ENCODE data around the gene LSAMP. TPM values are rescaled to one million over a fixed set of nuclear protein-coding genes. Genes with fewer than 3 reads are reported as not detected.

The LSAMP gene
- total and polyA plus RNA-seq, 2 donors (not counting 3 experiments of a cell fraction or from before 2014, with no cell fraction given): not detected

- Histone ChIP-seq H3K27ac (ENCODE audit: insufficient read depth, low read depth, low read length) (no peak overlapping the region), H3K9me3 (replicated peaks; ENCODE audit: control insufficient read depth, insufficient read depth, low read length) (no peaks in the 10 kb centered on the region), H3K4me1 (ENCODE audit: control insufficient read depth, extremely low read depth, insufficient read depth, low read length) (no peaks in the 10 kb centered on the region), H4K20me1 (replicated peaks; ENCODE audit: control insufficient read depth, extremely low read depth, insufficient read depth, low read length) (no peaks in the 10 kb centered on the region), H3K9ac (replicated peaks; ENCODE audit: extremely low read depth, insufficient read depth, low read length) (no peak overlapping the region), H2AFZ (ENCODE audit: low read depth, low read length) (no peak overlapping the region), H3K9me1 (replicated peaks; ENCODE audit: control insufficient read depth, extremely low read depth, insufficient read depth, low read length) (no peaks in the 10 kb centered on the region), H3K27me3 (ENCODE audit: control insufficient read depth in 2 of 2, insufficient read depth in 2 of 2, low read length in 2 of 2) (no peaks in the 10 kb centered on the region), H3K4me3 (replicated peaks in 1 of 3; ENCODE audit: insufficient read depth in 1 of 3, low read depth in 1 of 3, low read length in 3 of 3) (no peak overlapping the region), H3K36me3 (ENCODE audit: control insufficient read depth in 2 of 2, extremely low read depth in 1 of 2, insufficient read depth in 2 of 2, low read length in 2 of 2) (no peaks in the 10 kb centered on the region), H3K79me2 (ENCODE audit: control insufficient read depth, insufficient read depth, low read length) (no peaks in the 10 kb centered on the region), H3K4me2 (ENCODE audit: insufficient read depth, low read length) (no peak overlapping the region)
- DNase-seq (ENCODE audit: low read depth, low spot score) (no peak), FAIRE-seq (no peak)
- ChIA-PET POLR2A (no interaction called here), CTCF (no interaction called here)
- intact Hi-C loops (cut with micrococcal nuclease) (no loop called here), dilution Hi-C loops (cut with MboI; ENCODE audit: extremely low pct_ligation_motif_present, low sequenced_read_pairs) (no loop called here)
- TF ChIP-seq MYC (IDR thresholded peaks at IDR 0.05; ENCODE audit: low read depth, low read length) (no peak), EZH2 (IDR thresholded peaks at IDR 0.05; ENCODE audit: borderline replicate concordance, low read depth, low read length, severe bottlenecking) (no peak), POLR2A (IDR thresholded peaks at IDR 0.05; ENCODE audit: low read depth, low read length) (no peak), JUN (IDR thresholded peaks at IDR 0.05; ENCODE audit: borderline replicate concordance, insufficient read depth, insufficient read length, low read depth) (no peak), FOS (IDR thresholded peaks at IDR 0.05; ENCODE audit: borderline replicate concordance, insufficient read depth, low read length) (no peak), GATA2 (IDR thresholded peaks at IDR 0.05; ENCODE audit: insufficient read depth, insufficient read length, low read depth, low read length) (no peak), MAX (IDR thresholded peaks at IDR 0.05; ENCODE audit: insufficient read depth, insufficient read length) (no peak), POLR2AphosphoS5 (IDR thresholded peaks at IDR 0.05; ENCODE audit: insufficient read depth, low read depth, low read length) (no peak)
- TF ChIP-seq, protein P1, sequence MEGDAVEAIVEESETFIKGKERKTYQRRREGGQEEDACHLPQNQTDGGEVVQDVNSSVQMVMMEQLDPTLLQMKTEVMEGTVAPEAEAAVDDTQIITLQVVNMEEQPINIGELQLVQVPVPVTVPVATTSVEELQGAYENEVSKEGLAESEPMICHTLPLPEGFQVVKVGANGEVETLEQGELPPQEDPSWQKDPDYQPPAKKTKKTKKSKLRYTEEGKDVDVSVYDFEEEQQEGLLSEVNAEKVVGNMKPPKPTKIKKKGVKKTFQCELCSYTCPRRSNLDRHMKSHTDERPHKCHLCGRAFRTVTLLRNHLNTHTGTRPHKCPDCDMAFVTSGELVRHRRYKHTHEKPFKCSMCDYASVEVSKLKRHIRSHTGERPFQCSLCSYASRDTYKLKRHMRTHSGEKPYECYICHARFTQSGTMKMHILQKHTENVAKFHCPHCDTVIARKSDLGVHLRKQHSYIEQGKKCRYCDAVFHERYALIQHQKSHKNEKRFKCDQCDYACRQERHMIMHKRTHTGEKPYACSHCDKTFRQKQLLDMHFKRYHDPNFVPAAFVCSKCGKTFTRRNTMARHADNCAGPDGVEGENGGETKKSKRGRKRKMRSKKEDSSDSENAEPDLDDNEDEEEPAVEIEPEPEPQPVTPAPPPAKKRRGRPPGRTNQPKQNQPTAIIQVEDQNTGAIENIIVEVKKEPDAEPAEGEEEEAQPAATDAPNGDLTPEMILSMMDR (IDR thresholded peaks at IDR 0.05; ENCODE audit: extremely low read depth in 1 of 2, insufficient read depth in 1 of 2, low read depth in 1 of 2, low read length in 2 of 2): no peak
- BruUV-seq (replicated peaks): no TSS peak
These were observed 154.1 kb downstream of the LSAMP start for GRCh38 chr3:116291141-116291540.
